Brain microvascular endothelial cell (primary cell): ENCODE measurements around the gene FADS2.
"Not testable (repeated sequence)": the region's sequence is repeated elsewhere in the genome, so short reads cannot be mapped to it uniquely, and the experiment has no call there.

ENCODE experiments used
- DNase-seq: peaks from one replicate; pipeline ENCODE4 v3.0.0-alpha.2; 2020
- H3K27ac ChIP-seq: fragments of 250-450 bp; sonication (Bioruptor Pico); 2 replicates; pipeline ENCODE4 v1.5.1; 2020; ENCODE audit warnings: mild to moderate bottlenecking, moderate library complexity
- H3K27me3 ChIP-seq: fragments of 250-450 bp; sonication (Bioruptor Pico); replicated peaks from 2 replicates; pipeline ENCODE4 v1.5.1; 2020; ENCODE audit warnings: mild to moderate bottlenecking
- H3K36me3 ChIP-seq: fragments of 250-450 bp; sonication (Bioruptor Pico); replicated peaks from 2 replicates; pipeline ENCODE4 v1.5.1; 2020; ENCODE audit warnings: mild to moderate bottlenecking
- H3K4me3 ChIP-seq: 2 replicates; pipeline ENCODE4 v1.5.1; 2011; ENCODE audit warnings: low read depth, mild to moderate bottlenecking, control low read depth, low read length, moderate library complexity
- in situ Hi-C: cut with HindIII; loops from 2 replicates; pipeline ENCODE4 v1.10.0; 2017; ENCODE audit warnings: low sequenced_read_pairs, low pct_ligation_motif_present
- TF ChIP-seq, protein P1 (sequence below): IDR thresholded peaks from 2 replicates; pipeline ENCODE4 v1.5.1; 2011; ENCODE audit warnings: low read depth, mild to moderate bottlenecking, moderate library complexity, low read length, control low read depth, inconsistent platforms; ENCODE audit errors: missing control alignments

The FADS2 gene

GRCh38 chr11:61879152-61879551, 51.1 kb downstream of the FADS2 start:
- TF ChIP-seq, protein P1, sequence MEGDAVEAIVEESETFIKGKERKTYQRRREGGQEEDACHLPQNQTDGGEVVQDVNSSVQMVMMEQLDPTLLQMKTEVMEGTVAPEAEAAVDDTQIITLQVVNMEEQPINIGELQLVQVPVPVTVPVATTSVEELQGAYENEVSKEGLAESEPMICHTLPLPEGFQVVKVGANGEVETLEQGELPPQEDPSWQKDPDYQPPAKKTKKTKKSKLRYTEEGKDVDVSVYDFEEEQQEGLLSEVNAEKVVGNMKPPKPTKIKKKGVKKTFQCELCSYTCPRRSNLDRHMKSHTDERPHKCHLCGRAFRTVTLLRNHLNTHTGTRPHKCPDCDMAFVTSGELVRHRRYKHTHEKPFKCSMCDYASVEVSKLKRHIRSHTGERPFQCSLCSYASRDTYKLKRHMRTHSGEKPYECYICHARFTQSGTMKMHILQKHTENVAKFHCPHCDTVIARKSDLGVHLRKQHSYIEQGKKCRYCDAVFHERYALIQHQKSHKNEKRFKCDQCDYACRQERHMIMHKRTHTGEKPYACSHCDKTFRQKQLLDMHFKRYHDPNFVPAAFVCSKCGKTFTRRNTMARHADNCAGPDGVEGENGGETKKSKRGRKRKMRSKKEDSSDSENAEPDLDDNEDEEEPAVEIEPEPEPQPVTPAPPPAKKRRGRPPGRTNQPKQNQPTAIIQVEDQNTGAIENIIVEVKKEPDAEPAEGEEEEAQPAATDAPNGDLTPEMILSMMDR: no peak
- Histone ChIP-seq H3K27ac (no peak overlapping the region), H3K27me3 (no peaks in the 10 kb centered on the region), H3K4me3 (no peak overlapping the region), H3K36me3 (no peaks in the 10 kb centered on the region)
- in situ Hi-C loops: no loop called here
- DNase-seq: no peak

DNA sequence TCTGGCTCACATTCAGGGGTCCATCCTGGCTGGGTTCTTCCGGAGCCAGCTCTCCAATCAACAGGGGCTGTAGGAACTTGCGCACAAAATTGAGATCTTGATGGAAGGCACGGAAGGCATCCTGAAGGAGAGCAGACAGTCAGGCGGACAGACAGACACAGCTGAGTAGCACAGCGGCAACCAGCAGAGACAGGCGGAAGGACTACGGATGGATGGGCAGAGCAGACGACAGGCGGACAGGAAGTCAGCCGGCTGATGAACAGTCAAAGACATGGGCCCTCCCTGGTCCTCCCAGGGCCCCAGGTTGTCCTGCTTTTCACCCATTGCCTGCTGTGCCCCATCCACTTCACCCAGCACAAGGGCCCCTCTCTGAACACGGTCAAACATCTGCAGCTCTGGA, 51.9 kb downstream of the FADS2 start:
- Histone ChIP-seq H3K4me3 (no peak overlapping the region), H3K27ac (no peak overlapping the region), H3K27me3 (no peaks in the 10 kb centered on the region), H3K36me3 (no peaks in the 10 kb centered on the region)
- TF ChIP-seq, protein P1: no peak
- in situ Hi-C loops: no loop called here
- no peak for DNase-seq

DNA sequence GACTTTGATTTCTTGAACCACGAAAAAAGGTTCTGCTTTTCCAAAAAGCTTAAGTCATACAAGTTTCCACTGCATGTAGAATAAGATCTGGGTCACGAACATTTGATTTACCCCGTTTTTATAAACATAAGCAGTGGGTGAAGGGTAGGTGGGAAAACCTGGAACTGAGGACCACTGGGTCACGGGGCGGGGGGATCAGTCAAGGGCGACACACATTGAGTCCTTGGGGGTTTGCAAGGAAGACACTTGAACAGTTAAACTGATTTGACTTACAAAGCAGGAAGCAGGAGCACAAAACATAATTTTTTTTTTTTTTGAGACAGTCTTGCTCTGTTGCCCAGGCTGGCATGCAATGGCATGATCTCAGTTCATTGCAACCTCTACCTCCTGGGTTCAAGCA, 52.4 kb downstream of the FADS2 start:
- Histone ChIP-seq H3K27ac (no peak overlapping the region), H3K27me3 (no peaks in the 10 kb centered on the region), H3K36me3 (no peaks in the 10 kb centered on the region), H3K4me3 (no peak overlapping the region)
- in situ Hi-C loops: no loop called here
- no peak for DNase-seq
- TF ChIP-seq, protein P1: no peak

DNA sequence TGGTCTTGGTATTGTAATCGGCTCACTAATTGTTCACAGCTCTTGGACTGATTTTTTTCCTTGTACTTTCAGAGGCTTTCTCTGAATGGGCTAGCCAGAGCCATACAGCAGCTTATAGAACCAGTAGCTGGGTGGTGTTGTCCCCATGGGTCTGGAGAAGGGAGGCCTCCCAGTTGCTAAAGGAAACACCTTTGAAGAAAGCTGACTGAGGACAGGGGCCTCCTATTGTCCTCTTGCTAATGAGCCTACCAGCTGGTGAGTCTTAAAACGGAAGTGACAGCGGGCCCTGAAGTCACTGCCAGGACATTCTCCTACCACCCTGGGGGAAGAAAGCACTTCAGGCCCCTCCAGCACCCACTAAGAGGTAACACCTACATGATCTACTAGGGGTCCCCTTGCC, 53.3 kb downstream of the FADS2 start:
- in situ Hi-C loops: no loop called here
- Histone ChIP-seq H3K27me3 (no peaks in the 10 kb centered on the region), H3K27ac (no peak overlapping the region), H3K36me3 (no peaks in the 10 kb centered on the region), H3K4me3 (no peak overlapping the region)
- TF ChIP-seq, protein P1: no peak
- no peak for DNase-seq

DNA sequence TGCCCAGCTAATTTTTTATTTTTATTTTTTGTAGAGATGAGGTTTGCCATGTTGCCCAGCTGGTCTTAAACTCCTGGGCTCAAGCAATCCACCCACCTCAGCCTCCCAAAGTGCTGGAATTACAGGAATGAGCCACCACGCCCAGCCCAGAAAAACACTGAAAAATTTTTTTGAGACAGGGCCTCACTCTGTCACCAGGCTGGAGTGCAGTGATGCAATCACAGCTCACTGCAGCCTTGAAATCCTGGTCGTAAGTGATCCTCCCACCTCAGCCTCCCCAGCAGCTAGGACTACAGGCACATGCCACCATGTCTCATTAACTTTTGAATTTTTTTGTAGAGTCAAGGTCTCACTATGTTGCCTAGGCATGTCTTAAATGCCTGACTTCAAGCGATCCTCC, 54.2 kb downstream of the FADS2 start:
- in situ Hi-C loops: not testable (repeated sequence)

DNA sequence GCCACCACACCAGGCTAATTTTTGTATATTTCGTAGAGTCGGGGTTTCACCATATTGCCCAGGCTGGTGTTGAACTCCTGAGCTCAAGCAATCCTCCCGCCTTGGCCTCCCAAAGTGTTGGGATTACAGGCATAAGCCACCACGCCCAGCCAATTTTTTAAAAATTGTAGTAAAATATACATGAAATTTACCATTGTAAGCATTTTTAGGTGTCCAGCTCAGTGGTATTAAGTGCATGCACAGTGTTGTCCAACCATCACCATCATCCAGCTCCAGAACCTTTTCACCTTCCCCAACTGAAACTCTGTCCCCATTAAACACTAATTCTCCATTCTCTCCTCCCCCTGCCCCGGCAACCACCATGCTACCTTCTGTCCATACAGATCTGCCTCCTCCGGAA, 54.8 kb downstream of the FADS2 start:
- no peak overlapping the region for H3K27ac ChIP-seq
- H3K36me3 ChIP-seq: no peaks in the 10 kb centered on the region
- DNase-seq: no peak
- TF ChIP-seq, protein P1: no peak
- H3K4me3 ChIP-seq: no peak overlapping the region
- in situ Hi-C loops: no loop called here
- no peaks in the 10 kb centered on the region for H3K27me3 ChIP-seq

More for the DNA sequence above, 54.2 kb downstream of the FADS2 start:
- not testable (repeated sequence) for H3K4me3 ChIP-seq, DNase-seq, H3K27me3 ChIP-seq, H3K36me3 ChIP-seq, H3K27ac ChIP-seq
